ENCODE data around the gene PLPP4. TPM values are rescaled to one million over a fixed set of nuclear protein-coding genes. Genes with fewer than 3 reads are reported as not detected.

PLPP4 gene
- total RNA-seq, 1 donor from 2014 or later, result 0.27 TPM

DNA sequence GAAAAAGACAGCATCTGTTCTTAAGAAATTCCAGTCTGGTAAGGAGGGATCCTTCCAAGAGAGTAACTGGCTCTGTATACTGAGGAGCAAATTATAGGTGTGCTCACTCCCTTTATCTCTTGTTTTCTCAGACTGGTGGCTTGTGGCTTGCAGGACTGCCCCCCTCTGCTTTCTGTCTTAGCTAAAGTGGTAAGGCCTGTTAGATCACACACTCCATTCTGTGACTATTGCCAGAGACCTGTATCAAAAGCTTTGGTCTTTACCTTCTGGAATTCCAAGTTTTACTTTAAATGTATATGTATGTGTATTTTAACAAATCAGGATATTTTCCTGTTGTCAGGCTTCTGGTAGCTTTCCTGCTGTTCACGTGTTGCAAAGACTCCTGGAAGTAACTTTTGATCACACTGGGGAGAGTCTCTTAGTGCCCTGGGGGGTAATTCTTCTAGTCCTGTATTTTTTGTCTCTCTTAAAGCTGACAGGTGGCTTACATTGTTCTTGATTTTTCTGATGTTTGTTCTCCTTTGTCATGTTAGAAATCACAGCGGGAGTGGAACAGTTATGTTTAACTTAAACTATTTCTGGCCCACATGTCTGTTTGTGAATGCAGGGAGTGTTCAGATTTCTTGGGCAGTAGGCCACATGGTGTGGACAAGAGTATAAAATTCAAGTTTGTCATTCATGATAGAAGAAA, 99.0 kb downstream of the PLPP4 start:
- no peak for DNase-seq (ENCODE audit: low spot score)
- intact Hi-C loops (cut with DNase I), result no loop called here

DNA sequence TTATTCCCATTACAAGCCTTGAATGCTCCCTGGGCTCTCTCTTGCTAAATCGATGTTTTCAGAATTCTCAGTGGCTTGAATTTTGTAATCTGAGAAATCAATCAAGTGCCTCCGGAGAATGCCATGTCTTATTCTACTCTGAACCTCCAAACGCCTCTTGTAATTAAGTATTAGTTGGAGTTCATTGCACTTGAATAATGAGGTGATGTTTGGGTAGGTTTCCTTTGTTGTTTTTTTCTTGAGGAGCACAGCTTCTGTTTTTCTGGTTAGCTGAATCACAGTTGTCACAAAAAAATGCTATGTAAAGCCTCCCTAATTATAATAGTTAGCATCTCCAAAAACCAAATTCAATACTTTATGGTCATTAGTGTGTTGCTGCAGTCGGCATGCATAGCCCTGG, 100.3 kb downstream of the PLPP4 start:
- no peak for DNase-seq (ENCODE audit: low spot score)
- intact Hi-C loops (cut with DNase I), result no loop called here

DNA sequence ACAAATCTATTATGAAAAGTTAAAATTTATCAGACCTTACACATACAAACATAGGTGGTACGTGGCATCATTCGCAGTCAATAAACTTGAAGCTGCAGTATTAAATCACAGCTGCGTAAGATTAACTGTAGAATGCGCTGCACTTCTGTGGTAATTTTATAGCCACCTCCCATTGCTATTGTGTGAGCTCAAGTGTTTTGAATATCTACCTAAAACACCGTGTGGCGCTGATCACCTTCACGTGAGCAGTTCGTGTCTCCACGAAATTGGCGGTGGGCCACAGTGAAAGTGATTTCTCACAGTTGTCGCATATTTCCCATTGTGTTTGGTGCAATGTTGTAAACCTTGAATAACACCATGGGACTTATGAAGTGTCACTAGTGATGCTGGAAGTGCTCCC, 102.8 kb downstream of the PLPP4 start:
- DNase-seq (ENCODE audit: low spot score), result no peak
- intact Hi-C loops (cut with DNase I), result no loop called here

DNA sequence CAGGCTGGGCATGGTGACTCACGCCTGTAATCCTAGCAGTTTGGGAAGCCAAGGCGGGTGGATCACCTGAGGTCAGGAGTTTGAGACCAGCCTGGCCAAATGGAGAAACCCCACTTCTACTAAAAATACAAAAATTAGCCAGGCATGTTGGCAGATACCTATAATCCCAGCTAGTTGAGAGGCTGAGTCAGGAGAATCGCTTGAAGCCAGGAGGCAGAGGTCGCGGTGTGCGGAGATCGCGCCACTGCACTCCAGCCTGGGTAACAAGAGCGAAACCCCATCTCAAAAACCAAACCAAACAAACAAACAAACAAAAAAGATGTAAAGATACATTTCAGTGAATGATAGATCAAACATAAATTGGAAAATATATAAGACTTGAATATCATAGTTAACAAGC, 105.9 kb downstream of the PLPP4 start:
- DNase-seq (ENCODE audit: low spot score), result no peak
- intact Hi-C loops (cut with DNase I), result no loop called here

DNA sequence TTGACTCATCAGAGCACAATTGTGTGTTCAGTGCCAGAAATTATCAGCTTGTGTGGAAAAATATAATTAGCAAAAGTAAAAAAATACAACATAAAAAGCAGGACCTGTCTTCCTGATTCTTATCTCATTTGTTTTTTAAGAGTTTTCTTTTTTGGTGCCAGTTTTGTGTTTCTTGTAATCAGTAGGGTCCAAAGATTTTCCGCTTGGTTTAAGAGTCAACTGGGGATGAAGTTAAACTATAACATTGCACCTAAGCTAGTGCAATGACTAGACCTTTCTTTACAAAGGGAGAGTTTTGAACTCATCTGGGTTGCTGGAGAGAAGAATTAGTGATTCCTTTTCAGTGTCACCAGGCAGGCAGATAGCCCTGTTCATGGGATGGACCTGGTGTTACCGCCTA, 113.4 kb downstream of the PLPP4 start:
- DNase-seq (ENCODE audit: low spot score), result no peak
- intact Hi-C loops (cut with DNase I), result no loop called here

DNA sequence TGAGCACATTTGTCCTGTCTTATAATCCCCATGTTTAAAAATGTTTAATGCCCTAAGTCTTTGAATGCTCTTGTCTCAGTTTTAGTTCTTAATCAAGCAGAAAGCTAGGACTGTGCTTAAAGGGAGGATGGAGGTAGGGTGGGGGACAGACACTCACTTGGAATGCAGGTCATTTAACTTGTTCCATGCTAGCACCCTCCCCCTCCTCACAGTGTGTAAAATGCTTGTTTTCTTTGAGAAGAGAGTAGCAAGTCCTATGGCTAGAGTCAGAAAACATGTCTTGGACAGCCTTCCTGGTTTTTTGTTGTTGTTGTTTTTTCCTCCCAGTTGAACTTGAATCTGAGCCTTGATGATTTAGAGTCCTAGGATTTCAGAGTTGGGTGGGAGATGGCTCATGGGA, 114.2 kb downstream of the PLPP4 start:
- intact Hi-C loops (cut with DNase I), result no loop called here
- no peak for DNase-seq (ENCODE audit: low spot score)

DNA sequence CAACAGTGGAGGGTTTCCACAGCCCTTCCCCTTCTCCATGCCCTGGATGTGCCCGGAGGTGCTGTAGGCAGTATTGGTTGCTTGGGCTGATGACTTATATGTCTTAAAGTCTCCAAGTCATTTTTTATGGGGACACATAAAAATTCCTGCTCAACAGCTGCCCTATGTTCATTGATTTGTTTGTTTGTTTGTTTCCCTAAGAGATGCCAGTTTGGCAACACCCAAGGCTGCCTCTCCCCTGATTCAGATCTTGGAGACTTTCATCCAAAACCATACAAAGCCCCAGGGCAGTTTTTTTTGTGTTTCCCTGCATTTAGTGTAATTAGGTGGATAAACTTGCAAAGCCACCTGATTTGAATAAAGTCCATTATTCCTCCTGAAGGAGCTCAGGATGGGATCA, 115.3 kb downstream of the PLPP4 start:
- intact Hi-C loops (cut with DNase I), result no loop called here
- no peak for DNase-seq (ENCODE audit: low spot score)

DNA sequence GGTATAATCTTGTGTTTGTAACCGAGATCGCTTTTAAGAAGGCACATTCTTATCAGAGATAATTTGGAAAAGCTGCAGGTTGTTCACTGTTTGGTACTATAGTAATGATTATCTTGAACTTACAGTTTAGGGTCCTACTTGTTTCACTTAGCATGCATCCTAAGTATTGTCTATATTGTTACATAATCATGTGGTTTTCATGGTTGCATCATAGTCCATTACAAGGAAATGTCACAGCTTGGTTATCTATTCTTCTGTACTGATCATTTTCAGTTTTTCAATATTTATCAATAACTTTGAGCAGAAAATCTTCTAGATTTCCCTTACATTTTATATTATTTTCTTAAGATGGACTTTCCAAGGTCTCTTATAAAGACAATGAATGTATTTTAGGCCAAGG, 116.3 kb downstream of the PLPP4 start:
- intact Hi-C loops (cut with DNase I), result no loop called here
- no peak for DNase-seq (ENCODE audit: low spot score)

DNA sequence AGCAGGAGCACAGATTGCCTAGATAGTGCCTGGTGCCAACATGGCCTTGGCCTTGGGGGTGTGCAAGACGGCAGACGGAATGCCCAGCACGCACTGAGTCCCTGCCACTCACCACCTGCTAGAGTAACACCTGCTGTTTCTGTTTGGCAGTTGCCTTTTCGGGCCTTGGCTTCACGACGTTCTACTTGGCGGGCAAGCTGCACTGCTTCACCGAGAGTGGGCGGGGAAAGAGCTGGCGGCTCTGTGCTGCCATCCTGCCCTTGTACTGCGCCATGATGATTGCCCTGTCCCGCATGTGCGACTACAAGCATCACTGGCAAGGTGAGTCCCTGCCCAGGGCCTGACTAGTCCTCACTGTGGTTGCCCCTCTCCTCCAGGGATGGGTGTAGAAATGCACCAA, 118.0 kb downstream of the PLPP4 start:
- intact Hi-C loops (cut with DNase I), result no loop called here
- DNase-seq (ENCODE audit: low spot score), result no peak

DNA sequence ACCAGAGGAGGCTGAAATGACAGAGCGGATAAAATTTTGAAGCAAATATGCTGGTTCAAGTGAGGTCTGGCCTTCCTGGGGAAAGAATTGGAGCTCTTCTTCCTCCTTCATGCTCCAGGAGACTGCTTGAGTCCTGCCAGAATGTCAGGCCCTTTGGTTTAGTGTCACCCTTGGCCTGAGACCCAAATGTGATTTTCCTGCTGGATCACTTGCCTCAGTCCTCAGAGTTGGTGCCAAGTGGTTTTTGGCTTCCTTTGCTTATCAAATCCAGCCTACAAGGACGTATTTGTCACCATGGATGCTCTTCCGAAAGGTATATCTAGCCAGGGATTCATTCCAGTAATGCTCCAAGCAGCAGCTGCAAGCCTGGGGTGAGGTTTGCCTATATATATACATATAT, 118.4 kb downstream of the PLPP4 start:
- no peak for DNase-seq (ENCODE audit: low spot score)
- intact Hi-C loops (cut with DNase I), result no loop called here

DNA sequence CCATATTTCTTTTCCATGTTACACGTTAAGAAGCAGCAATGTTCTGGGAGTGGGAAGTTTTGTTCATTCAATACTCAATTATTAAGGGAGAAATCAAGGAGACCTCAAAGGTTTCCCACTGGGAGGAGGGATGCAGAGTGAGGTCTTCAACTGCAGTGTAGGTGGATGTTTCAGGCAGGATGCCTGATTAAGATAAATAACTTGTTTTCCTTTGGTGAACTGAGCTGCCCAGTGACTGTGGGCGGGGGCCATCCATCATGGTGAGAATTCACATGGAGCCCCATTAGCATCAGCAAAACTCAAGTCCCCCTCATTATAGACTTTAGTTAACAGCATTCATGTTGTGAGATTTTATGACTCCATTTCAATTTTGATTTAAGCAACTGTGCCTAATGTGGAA, 121.1 kb downstream of the PLPP4 start:
- intact Hi-C loops (cut with DNase I), result no loop called here
- no peak for DNase-seq (ENCODE audit: low spot score)

DNA sequence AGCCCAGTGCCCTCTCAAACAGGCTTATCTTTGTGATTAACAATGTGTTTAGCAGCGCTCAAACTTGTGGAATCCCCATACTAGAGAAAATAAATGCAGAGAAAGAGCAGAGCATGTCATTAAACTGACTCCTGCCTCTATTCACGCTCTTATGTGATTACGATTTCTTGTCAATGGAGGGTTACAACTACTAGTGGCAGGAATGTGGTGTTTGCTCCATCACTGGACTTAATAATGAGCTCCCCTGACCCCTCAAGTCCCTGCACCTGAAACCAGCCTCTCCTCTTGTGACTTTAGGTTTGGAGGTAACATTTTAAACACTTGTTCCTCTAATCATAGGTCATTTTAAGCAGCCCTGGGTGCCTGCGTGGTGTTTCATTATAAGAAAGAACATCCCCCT, 121.9 kb downstream of the PLPP4 start:
- intact Hi-C loops (cut with DNase I), result no loop called here
- DNase-seq (ENCODE audit: low spot score), result no peak

DNA sequence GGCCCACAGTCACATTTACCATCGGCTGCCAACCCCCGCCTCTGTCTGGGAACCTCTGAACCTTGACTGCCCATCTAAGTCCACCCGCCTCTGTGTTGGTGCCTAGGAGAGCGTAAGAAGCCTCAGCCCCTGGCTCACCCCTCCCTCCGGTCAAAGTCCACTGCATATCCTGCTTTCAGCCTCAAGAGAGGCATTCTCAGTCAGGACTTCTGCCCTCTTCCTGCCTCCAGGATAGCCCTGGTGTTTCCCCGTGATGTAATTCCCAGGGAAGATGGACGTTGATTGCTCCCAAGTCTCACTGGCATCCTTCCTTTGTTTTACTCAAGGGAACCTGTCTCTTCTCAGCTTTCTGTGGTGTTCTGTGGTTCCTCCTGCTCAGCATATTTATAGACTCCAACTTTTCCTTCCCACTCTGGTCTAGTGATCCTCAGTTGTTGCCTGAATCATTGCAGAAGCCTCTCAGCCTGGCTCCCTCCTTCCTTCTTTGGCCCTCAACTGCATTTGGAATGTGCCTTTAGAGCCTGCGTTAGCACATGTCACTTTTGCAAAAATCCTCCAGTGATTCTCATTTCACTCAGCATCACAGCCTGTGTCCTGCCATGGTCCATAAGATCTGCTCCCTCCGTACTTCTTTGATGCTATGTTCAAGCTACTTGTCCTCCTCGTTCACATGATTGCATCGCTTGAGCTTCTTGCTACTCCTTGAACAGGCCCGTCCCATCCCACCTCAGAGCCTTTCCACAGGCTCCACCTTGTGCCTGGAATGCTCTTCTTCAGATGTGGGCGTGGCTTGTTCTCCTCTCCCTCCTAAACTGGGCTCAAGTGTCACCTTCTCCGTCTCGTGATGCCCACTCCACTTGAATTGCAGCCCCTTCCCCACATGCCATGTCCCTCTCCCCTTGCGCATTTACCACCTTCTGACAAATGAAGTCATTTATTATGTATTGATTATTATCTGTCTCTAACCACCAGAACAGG, 124.2 kb downstream of the PLPP4 start:
- intact Hi-C loops (cut with DNase I), result no loop called here
- DNase-seq (ENCODE audit: low spot score), result no peak

DNA sequence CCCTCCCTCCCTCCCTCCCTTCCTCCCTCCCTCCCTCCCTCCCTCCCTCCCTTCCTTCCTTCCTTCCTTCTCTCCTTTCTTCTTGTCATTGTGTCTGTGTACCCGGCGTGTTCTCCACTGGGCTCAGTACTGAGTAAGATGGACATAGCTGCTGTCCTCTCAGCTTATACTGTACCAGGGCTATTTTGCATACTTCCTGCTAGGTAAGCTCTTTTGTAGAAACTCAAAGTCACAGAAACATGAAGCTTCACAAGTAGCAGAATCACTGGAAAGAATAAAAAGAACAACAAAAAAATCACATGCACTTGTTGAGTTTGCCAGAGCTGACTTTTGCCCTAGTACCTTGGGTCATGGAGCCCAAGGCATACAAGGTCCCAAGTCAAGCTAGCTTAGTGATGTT, 125.7 kb downstream of the PLPP4 start:
- DNase-seq (ENCODE audit: low spot score), result no peak
- intact Hi-C loops (cut with DNase I), result no loop called here

DNA sequence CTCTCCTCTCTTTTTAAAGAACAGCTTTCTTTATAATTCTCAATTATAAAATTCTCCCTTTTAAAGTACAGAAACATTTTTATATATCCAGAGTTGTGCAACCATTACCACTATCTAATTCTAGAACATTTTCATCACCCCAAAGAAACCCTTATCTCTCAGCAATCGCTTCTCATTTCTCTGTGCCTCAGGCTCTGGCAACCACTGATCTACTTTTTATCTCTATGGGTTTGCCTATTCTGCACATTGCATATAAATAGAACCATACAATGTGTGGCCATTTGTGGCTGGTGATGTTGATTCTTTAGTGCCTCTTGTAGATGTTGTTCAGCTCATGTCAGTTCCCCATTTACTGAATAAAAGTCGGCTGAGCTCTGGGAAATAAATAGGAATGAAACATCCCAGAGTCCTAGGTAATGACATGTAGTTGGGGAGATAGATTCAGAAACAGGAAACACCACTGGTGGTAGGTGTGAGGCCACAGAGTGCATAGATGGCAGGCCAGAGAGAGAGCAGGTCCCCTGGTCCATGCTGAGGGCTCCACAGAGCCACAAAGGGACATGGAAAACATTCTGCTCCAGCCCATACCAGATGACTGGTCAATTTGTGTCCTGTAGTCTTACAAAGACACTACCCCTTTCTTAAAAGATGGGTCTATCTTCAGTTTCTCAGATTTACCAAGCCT, 126.5 kb downstream of the PLPP4 start:
- intact Hi-C loops (cut with DNase I), result no loop called here
- DNase-seq (ENCODE audit: low spot score), result no peak

DNA sequence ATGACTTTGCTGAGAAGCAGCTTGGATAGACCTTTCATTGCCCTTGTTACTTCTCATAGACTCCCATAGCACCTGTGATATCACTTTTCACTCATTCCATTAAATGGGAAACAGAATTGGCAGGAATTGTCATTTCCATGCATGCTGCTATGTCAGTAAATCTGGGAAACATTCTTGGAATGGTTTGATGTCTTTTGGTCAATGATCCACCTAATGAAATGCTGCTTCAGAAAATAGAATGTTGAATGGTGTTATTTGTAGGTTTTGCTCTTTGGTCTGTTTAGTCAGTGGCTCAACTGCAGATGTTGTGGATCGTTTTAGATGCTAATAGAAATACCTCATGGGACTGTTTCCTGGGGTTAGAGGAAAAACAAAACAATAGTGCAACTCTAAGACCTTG, 127.8 kb downstream of the PLPP4 start:
- intact Hi-C loops (cut with DNase I), result no loop called here
- no peak for DNase-seq (ENCODE audit: low spot score)

DNA sequence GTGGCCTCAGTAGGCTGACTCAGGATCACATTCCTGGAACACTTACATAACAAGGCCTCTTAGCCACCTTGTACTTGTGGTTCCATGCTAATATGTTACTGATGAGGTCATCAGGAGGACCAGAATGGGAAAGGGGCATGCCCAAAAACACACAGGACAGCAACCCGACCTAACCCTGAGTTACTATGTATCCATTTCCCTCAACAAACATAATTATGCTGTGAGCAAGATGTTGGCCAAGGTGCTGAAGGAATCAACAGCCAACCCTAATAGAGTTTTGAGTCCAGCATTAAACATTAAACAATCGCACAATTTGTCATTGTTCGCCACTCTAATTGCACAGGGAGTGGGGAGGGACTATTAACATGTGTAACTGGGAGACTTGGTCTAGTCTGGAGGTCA, 129.4 kb downstream of the PLPP4 start:
- DNase-seq (ENCODE audit: low spot score), result no peak
- intact Hi-C loops (cut with DNase I), result no loop called here

DNA sequence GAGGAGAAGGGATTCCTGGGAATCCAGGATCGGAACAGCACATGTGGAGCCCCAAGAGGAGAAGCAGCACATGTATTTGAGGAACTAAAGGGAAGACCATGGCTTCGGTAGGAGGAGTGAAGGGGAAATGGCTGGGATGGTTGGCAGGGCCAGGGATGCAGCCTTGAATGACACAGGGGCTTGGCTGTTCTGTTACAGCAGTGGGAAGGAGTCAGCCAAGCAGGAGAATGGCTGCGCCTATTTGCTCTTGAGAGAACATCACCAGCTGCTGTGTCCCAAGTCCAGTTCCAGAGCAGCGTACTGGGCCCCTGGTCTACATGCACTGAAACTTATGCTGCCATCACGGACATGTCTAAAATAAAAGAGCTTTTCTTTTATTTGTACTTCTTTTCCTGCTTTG, 130.0 kb downstream of the PLPP4 start:
- no peak for DNase-seq (ENCODE audit: low spot score)
- intact Hi-C loops (cut with DNase I), result no loop called here

DNA sequence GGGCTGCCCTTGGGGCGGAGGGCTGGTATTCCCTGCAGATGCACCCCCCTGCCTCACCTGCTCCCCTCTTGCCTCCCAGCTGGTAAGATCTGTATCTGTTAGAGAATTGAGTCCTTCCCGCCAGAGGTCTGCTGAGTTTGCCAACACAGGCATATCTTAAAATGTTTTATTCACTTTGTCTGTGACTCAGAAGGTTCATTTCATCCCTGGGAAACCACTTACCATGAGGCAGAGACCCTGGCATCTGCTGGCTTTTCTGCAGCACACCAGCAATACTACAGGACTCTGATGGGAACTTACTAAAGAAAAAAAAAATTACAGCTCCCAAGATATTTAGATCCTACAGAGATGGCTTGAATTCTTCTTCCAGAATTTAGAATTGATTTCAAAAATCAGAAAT, 131.3 kb downstream of the PLPP4 start:
- DNase-seq (ENCODE audit: low spot score), result no peak
- intact Hi-C loops (cut with DNase I), result no loop called here

DNA sequence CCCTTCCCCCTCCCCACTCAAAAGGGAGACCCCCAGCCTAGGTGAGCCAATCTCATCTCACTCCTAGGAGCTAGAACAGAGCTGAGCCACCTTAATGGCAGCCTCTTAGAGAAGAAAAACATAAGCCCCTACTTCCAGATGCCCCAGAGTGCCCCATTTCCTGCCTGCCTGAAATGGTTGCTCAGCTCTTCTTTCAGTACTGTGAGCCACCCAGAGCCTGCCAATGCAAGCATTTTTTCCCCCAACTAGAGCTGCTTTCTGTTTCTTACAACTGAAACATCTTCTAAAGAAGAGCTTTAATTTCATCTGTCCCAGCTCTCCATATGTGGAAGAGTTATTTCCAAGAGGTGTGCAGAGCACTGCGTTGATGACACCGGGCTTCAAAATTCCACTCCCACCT, 136.7 kb downstream of the PLPP4 start:
- intact Hi-C loops (cut with DNase I), result no loop called here
- no peak for DNase-seq (ENCODE audit: low spot score)

DNA sequence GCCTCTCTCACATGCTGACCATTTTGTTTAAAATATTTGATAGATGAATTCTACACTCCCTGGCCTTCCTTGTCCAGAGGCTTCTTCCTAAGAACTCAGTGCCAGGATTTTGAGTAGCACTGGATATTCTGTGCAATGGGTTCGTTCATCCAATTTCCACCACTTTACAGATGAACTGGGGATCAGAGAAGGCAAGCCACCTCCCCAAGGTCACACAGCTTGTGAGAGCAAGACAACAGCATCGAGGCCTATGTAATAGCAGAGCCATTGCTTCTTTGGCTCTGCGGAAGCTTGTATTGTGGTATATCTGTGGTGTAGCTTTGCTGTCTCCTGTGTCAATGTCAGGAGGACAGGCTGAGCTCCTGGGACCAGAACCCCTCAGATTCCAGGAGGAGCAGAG, 140.9 kb downstream of the PLPP4 start:
- no peak for DNase-seq (ENCODE audit: low spot score)
- intact Hi-C loops (cut with DNase I), result no loop called here

Data from cardiac septum (tissue), 1 donor.